ENCODE data around the gene AMFR.

The AMFR gene

GRCh38 chr16:56338566-56339318 is 86.6 kb downstream of the AMFR start:
- TF ChIP-seq CTCF (conservative IDR thresholded peaks at IDR 0.05): no peak
- H3K27ac ChIP-seq: no peak overlapping the region

- no peak for TF ChIP-seq CTCF (conservative IDR thresholded peaks at IDR 0.05)
- H3K27ac ChIP-seq: no peak overlapping the region
Observed at GRCh38 chr16:56337858-56338325, 87.5 kb downstream of the AMFR start.

- H3K27ac ChIP-seq: no peak overlapping the region
- TF ChIP-seq CTCF (conservative IDR thresholded peaks at IDR 0.05): no peak
Observed at GRCh38 chr16:56337131-56337857, 88.1 kb downstream of the AMFR start.

- no peak for TF ChIP-seq CTCF (conservative IDR thresholded peaks at IDR 0.05)
- H3K27ac ChIP-seq: no peak overlapping the region
Observed at GRCh38 chr16:56336711-56337110, 88.6 kb downstream of the AMFR start.

GRCh38 chr16:56336071-56336688 is 89.2 kb downstream of the AMFR start:
- no peak for TF ChIP-seq CTCF (conservative IDR thresholded peaks at IDR 0.05)
- no peak overlapping the region for H3K27ac ChIP-seq

- TF ChIP-seq CTCF (conservative IDR thresholded peaks at IDR 0.05): no peak
- H3K27ac ChIP-seq: no peak overlapping the region
Observed at GRCh38 chr16:56334761-56335160, 90.6 kb downstream of the AMFR start.

- no peak overlapping the region for H3K27ac ChIP-seq
- TF ChIP-seq CTCF (conservative IDR thresholded peaks at IDR 0.05): peak; percentile 76
Observed at GRCh38 chr16:56332464-56333079, 92.8 kb downstream of the AMFR start.
